Esophagus squamous epithelium (tissue), 5 donors: ENCODE measurements around the gene C10orf95. TPM values are rescaled to one million over a fixed set of nuclear protein-coding genes. Genes with fewer than 3 reads are reported as not detected.

Experiments used
- DNase-seq: peaks from one replicate; lab custom pipeline; 2025; lab: John Stamatoyannopoulos, UW
- H3K27ac ChIP-seq, 4 donors: fragments of 200-600 bp; sonication (generic); one replicate each; pipeline ENCODE4 v1.5.1; 2016 to 2019; ENCODE audit warnings: mild to moderate bottlenecking in 1 of 4
- H3K27me3 ChIP-seq, 4 donors: fragments of 200-600 bp; sonication (generic); 1 replicate in 3 of 4; 2 replicates in 1 of 4; pipeline versions ENCODE4 v1.5.1 to v1.6.0; 2017 to 2021; ENCODE audit warnings: antibody characterized with exemption in 1 of 4
- H3K36me3 ChIP-seq, 3 donors: fragments of 200-600 bp; sonication (generic); one replicate each; pipeline ENCODE4 v1.5.1; 2016 to 2019
- H3K4me1 ChIP-seq, 3 donors: fragments of 200-600 bp; sonication (generic); one replicate each; pipeline ENCODE4 v1.5.1; 2017 to 2019
- H3K4me3 ChIP-seq, 4 donors: fragments of 200-600 bp; sonication (generic); 1 replicate in 3 of 4; 2 replicates in 1 of 4; pipeline ENCODE4 v1.5.1; 2016 to 2019; ENCODE audit warnings: mild to moderate bottlenecking in 2 of 4, moderate library complexity in 1 of 4
- H3K9me3 ChIP-seq, 3 donors: fragments of 200-600 bp; sonication (generic); one replicate each; pipeline ENCODE4 v1.5.1; 2016 to 2019
- CTCF ChIP-seq, 6 experiments: fragments of 450-650 bp in 4 of 6; fragments of 200-600 bp in 2 of 6; sonication (generic) in 2 of 6; IDR thresholded peaks; one replicate each; pipeline ENCODE4 v1.5.1; 2016 to 2019; ENCODE audit warnings: antibody characterized with exemption in 6 of 6, mild to moderate bottlenecking in 4 of 6, moderate library complexity in 4 of 6
- POLR2A ChIP-seq, 4 donors: fragments of 450-650 bp; IDR thresholded peaks; one replicate each; pipeline ENCODE4 v1.6.1; 2017; ENCODE audit warnings: antibody characterized with exemption in 4 of 4, mild to moderate bottlenecking in 4 of 4, moderate library complexity in 3 of 4
- WGBS, 2 donors: methylation state at CpG; one replicate each; pipeline ENCODE4 v1.1.5; 2018; 5-methylcytosine and 5-hydroxymethylcytosine counted together
- intact Hi-C: fragments of 100-400 bp; cut with DNase I; formaldehyde crosslinking; loops from one replicate; pipeline ENCODE4 v1.15.0; 2022
- total RNA-seq, 4 donors: library from RNA; depleted of rRNA; stranded (reverse); fragments of >200 nt; gene quantifications; one replicate each; pipeline ENCODE4 v1.1.0, GENCODE V29; 2016
- donor health status: DM: yes; HTN: yes; CAD: no.

Gene C10orf95
- total RNA-seq, 4 donors from 2014 or later = 0.23 to 1.9 (median 1.1) TPM; not detected in 1

- H3K36me3 ChIP-seq = no peaks in the 10 kb centered on the region
- H3K9me3 ChIP-seq = no peaks in the 10 kb centered on the region
- H3K4me3 ChIP-seq = no peak overlapping the region
- TF ChIP-seq POLR2A (IDR thresholded peaks at IDR 0.05) = no peak
- no peak for TF ChIP-seq CTCF (IDR thresholded peaks at IDR 0.05)
- H3K27ac ChIP-seq = no peak overlapping the region
- WGBS, 2 donors = 84 to 88% methylated on average over 6 of the region's 6 CpGs
- peaks cover 0 to 28% (median 7%) of the 10 kb centered on the region in 3 donors for H3K4me1 ChIP-seq
- no peaks in the 10 kb centered on the region for H3K27me3 ChIP-seq
- intact Hi-C loops = no loop called here
- no peak for DNase-seq
Measured at GRCh38 chr10:102467318-102467717, 16.0 kb upstream of the C10orf95 start.

- TF ChIP-seq CTCF (IDR thresholded peaks at IDR 0.05) (no peak), POLR2A (IDR thresholded peaks at IDR 0.05) (no peak)
- Histone ChIP-seq H3K4me1 (peaks cover 3 to 45% (median 18%) of the 10 kb centered on the region in 3 donors), H3K36me3 (no peaks in the 10 kb centered on the region), H3K9me3 (no peaks in the 10 kb centered on the region), H3K27me3 (no peaks in the 10 kb centered on the region), H3K4me3 (no peak overlapping the region), H3K27ac (no peak overlapping the region)
- WGBS, 2 donors = 35 to 50% methylated on average over 2 of the region's 3 CpGs
- no peak for DNase-seq
- intact Hi-C loops = no loop called here
Measured at GRCh38 chr10:102465466-102465865, 14.1 kb upstream of the C10orf95 start.

- WGBS, 2 donors = 77 to 87% methylated on average over 7 to 10 of the region's 10 CpGs
- Histone ChIP-seq H3K27me3 (no peaks in the 10 kb centered on the region), H3K4me1 (peaks cover 3 to 45% (median 18%) of the 10 kb centered on the region in 3 donors), H3K9me3 (no peaks in the 10 kb centered on the region), H3K27ac (peak overlapping the region in 1 of 4 donors; percentile 26), H3K4me3 (no peak overlapping the region), H3K36me3 (no peaks in the 10 kb centered on the region)
- no peak for DNase-seq
- intact Hi-C loops = no loop called here
- TF ChIP-seq POLR2A (IDR thresholded peaks at IDR 0.05) (no peak), CTCF (IDR thresholded peaks at IDR 0.05) (no peak)
Measured at GRCh38 chr10:102463983-102464382, 12.6 kb upstream of the C10orf95 start.

GRCh38 chr10:102462512-102463054 lies 11.2 kb upstream of the C10orf95 start:
- no peaks in the 10 kb centered on the region for H3K9me3 ChIP-seq
- DNase-seq = no peak
- TF ChIP-seq CTCF (IDR thresholded peaks at IDR 0.05) = no peak
- TF ChIP-seq POLR2A (IDR thresholded peaks at IDR 0.05) = no peak
- H3K36me3 ChIP-seq = no peaks in the 10 kb centered on the region
- intact Hi-C loops = no loop called here
- peak overlapping the region in 2 of 4 donors; percentile 26 to 53 for H3K27ac ChIP-seq
- no peaks in the 10 kb centered on the region for H3K27me3 ChIP-seq
- WGBS, 2 donors = 64 to 87% methylated on average over 6 of the region's 6 CpGs
- H3K4me3 ChIP-seq = peak overlapping the region in 3 of 4 donors; percentile 15 to 44 (median 33)
- H3K4me1 ChIP-seq = peaks cover 3 to 35% (median 18%) of the 10 kb centered on the region in 3 donors

GRCh38 chr10:102461187-102462054 lies 10.1 kb upstream of the C10orf95 start:
- peaks cover 3 to 34% (median 18%) of the 10 kb centered on the region in 3 donors for H3K4me1 ChIP-seq
- H3K36me3 ChIP-seq = no peaks in the 10 kb centered on the region
- H3K27me3 ChIP-seq = no peaks in the 10 kb centered on the region
- no peaks in the 10 kb centered on the region for H3K9me3 ChIP-seq
- 3 to 13% methylated on average over 15 to 23 of the region's 54 CpGs for WGBS, 2 donors
- peak; percentile 31 for DNase-seq
- intact Hi-C loops = no loop called here
- TF ChIP-seq CTCF (IDR thresholded peaks at IDR 0.05) (no peak), POLR2A (IDR thresholded peaks at IDR 0.05) (peak in 1 of 4 donors; percentile 50)
- H3K27ac ChIP-seq = peak overlapping the region; percentile 7 to 64 (median 56)
- H3K4me3 ChIP-seq = peak overlapping the region; percentile 39 to 73 (median 59)
